ENCODE measurements around the gene SLC9A8. TPM values are rescaled to one million over a fixed set of nuclear protein-coding genes. Genes with fewer than 3 reads are reported as not detected.

Gene SLC9A8
- total RNA-seq, 1 experiment from 2014 or later: 7.5 TPM

DNA sequence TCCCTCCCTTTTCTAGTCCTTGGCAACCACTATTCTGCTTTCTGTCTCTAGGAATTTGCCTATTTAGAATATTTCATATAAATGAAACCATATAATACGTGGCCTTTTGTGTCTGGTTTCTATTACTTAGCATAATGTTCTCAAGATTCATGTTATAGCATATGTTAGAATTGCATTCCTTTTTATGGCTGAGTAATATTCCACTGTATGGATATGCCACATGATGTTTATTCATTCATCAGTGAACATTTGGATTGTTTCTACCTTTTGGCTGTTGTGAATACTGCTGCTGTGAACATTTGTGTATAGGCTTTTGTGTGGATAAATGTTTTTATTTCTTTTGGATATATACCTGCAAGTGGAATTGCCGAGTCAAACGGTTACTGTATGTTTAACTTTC is 7.1 kb downstream of the SLC9A8 start:
- no peak overlapping the region for H3K14ac ChIP-seq (ENCODE audit: insufficient read depth, low read length)
- H4K20me1 ChIP-seq (ENCODE audit: control insufficient read depth, insufficient read depth, insufficient read length): no peaks in the 10 kb centered on the region
- no peak overlapping the region for H2BK12ac ChIP-seq (ENCODE audit: insufficient read length, low read depth, low read length)
- H3K4ac ChIP-seq (ENCODE audit: low read depth, low read length): no peak overlapping the region
- no peaks in the 10 kb centered on the region for H3K23me2 ChIP-seq (ENCODE audit: insufficient read length, low read depth, low read length, poor library complexity, severe bottlenecking)
- H3K9ac ChIP-seq (ENCODE audit: extremely low read depth, insufficient read length, low read length): no peak overlapping the region
- H3K4me1 Mint-ChIP-seq: no peaks in the 10 kb centered on the region
- H2BK5ac ChIP-seq (ENCODE audit: insufficient read length, low read length): no peak overlapping the region
- H3K79me2 ChIP-seq (ENCODE audit: insufficient read depth, low read length): no peaks in the 10 kb centered on the region
- H2BK20ac ChIP-seq (ENCODE audit: low read depth, low read length, poor library complexity, severe bottlenecking): no peak overlapping the region
- peaks cover 3 to 7% of the 10 kb centered on the region in 2 experiments; a peak in 1 of 5 replicates for H3K9me3 Mint-ChIP-seq
- no peak overlapping the region for H2BK15ac ChIP-seq (ENCODE audit: low read depth, low read length)
- no peak overlapping the region for H3K23ac ChIP-seq (ENCODE audit: insufficient read length, low read depth, low read length)
- no peak overlapping the region for H4K5ac ChIP-seq (ENCODE audit: insufficient read length, low read depth, low read length)
- H3K18ac ChIP-seq (ENCODE audit: insufficient read length, low read depth, low read length): no peak overlapping the region
- no peaks in the 10 kb centered on the region for H3K9me3 ChIP-seq (ENCODE audit: control insufficient read depth, low read depth, low read length)
- H3K4me1 ChIP-seq (ENCODE audit: insufficient read depth, low read length): no peaks in the 10 kb centered on the region
- no CpG with 5 or more reads among the region's 3 CpGs for WGBS (ENCODE audit: extremely low coverage, insufficient read length, low lambda C conversion rate)
- no peak overlapping the region for H4K8ac ChIP-seq (replicated peaks; ENCODE audit: insufficient read length, low read depth, low read length)
- H3K27ac Mint-ChIP-seq: no peak overlapping the region
- peaks cover 12 to 60% (median 36%) of the 10 kb centered on the region in 3 experiments for H3K36me3 Mint-ChIP-seq (ENCODE audit: insufficient read depth in 1 of 3, low read depth in 3 of 3)
- H3K4me2 ChIP-seq (ENCODE audit: insufficient read depth, insufficient read length, low read length): no peak overlapping the region
- no peak overlapping the region for H3K4me3 Mint-ChIP-seq
- no peak overlapping the region for H2AK5ac ChIP-seq (ENCODE audit: insufficient read length, low read length)
- H2AFZ ChIP-seq (ENCODE audit: low read length): no peak overlapping the region
- no peak overlapping the region for H3K56ac ChIP-seq (ENCODE audit: insufficient read length, low read depth, low read length)
- no peak overlapping the region for H2BK120ac ChIP-seq (ENCODE audit: low read depth, low read length, poor library complexity, severe bottlenecking)
- DNase-seq: no peak
- H3K27me3 ChIP-seq (ENCODE audit: insufficient read depth, low read length): no peaks in the 10 kb centered on the region
- H3K79me1 ChIP-seq (ENCODE audit: insufficient read depth, low read depth, low read length, poor library complexity, severe bottlenecking): no peaks in the 10 kb centered on the region
- no peak overlapping the region for H4K91ac ChIP-seq (ENCODE audit: insufficient read length, low read depth, low read length)
- no peaks in the 10 kb centered on the region for H3K27me3 Mint-ChIP-seq (ENCODE audit: low read depth)
- no peak for TF ChIP-seq CTCF (conservative IDR thresholded peaks at IDR 0.05)
- H3K27ac ChIP-seq (ENCODE audit: insufficient read length, low read depth, low read length): no peak overlapping the region
- H3T11ph ChIP-seq (ENCODE audit: low read length): no peak overlapping the region

Data from H9 (cell line).